GM12892 (cell line): ENCODE results near the gene ZDHHC12.

Experiments used
- DNase-seq: peaks from one replicate; pipeline ENCODE4 v3.0.0; 2011; ENCODE audit not compliant: insufficient read length
- FAIRE-seq: peaks from 2 replicates; lab custom pipeline; 2011; peaks lifted over from hg19 to GRCh38; lab: Jason Lieb, UNC
- POLR2A ChIP-seq: IDR thresholded peaks from 2 replicates; pipeline ENCODE4 v1.6.1; 2011; ENCODE audit warnings: low read depth, low read length, control low read depth
- POLR2AphosphoS5 ChIP-seq: IDR thresholded peaks from 2 replicates; pipeline ENCODE4 v1.6.1; 2011; ENCODE audit warnings: low read depth, low read length, control low read depth
- TAF1 ChIP-seq: IDR thresholded peaks from 2 replicates; pipeline ENCODE4 v1.6.1; 2011; ENCODE audit warnings: low read depth, mild to moderate bottlenecking, control low read depth, low read length, borderline replicate concordance

Gene ZDHHC12

DNA sequence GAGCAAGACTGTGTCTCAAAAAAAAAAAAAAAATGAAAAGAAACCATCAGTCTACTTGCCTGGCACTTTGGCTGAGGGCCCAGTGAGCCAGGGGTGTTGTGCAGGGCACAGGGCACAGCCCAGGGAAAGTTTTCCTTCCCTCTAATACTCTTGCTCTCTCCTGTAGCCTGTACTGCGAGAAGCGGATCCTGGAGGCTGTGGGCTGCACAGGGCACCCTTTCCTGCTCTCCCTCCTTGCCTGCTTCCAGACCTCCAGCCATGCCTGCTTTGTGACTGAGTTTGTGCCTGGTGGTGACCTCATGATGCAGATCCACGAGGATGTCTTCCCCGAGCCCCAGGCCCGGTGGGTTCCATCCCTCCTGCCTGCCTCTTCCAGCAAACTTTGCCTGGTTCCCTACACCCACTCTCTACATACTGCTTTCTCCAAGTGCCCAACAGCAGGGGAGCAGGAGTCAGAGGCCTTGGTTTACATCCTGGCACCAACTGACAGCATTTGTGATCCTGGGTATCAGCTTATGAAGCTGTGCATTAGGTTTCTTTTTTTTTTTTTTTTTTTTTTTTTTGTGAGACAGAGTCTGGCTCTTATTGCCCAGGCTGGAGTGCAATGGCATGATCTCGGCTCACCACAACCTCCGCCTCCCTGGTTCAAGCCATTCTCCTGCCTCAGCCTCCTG, 7.2 kb downstream of the ZDHHC12 start:
- TF ChIP-seq TAF1 (no peak), POLR2AphosphoS5 (no peak), POLR2A (no peak)
- no peak for DNase-seq
- no peak for FAIRE-seq

DNA sequence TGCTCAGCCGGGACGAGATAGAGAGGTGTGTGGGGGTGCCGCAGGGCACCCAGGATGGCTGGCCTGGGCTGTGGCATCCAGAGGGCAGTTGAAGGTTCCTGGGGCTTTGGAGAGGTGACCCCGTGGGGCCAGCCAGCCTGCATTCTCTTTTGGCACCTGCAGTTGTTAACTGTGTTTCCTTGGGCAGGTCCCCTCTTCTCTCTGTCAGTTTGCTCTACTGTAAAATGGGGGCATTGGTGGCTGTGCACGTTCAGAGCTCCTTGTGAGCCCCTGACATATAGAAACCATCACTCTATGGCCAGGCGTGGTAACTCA, 8.5 kb downstream of the ZDHHC12 start:
- TF ChIP-seq TAF1: no peak
- no peak for TF ChIP-seq POLR2A
- TF ChIP-seq POLR2AphosphoS5: no peak
- FAIRE-seq (no peak), DNase-seq (no peak)

DNA sequence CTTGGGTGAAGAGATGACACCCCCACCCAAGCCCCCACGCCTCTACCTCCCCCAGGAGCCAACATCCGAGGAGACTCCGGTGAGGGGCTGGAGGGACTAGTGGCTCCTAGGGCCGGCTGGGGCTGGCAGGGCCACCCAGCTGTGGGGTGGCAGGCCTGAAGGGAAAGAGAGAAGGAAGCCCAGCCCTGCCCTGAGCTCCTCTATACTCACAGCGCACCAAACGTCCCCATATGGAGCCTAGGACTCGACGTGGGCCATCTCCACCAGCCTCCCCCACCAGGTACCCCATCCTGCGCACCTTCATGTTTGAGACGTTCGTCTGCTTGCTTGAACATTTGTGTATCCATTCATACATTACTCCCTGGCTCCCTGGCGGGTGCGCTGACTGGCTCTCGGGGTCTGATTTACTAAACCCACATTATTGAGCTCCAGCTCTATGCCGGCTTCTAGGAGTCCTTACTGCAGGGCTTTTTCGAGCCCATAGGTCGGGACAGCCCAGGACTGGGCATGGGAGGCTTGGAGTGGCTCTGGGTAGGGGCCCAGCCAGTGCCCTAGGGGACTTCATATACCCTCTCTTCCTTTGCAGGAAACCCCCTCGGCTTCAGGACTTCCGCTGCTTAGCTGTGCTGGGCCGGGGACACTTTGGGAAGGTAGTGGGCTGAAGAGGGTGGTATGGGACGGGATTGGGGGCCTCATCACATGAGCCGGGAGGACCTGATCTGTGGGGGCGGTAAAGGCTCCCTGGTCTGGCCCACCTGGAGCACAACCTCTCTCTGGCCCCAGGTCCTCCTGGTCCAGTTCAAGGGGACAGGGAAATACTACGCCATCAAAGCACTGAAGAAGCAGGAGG, 9.1 kb downstream of the ZDHHC12 start:
- FAIRE-seq: no peak
- TF ChIP-seq POLR2A: no peak
- TF ChIP-seq POLR2AphosphoS5: no peak
- no peak for TF ChIP-seq TAF1

DNA sequence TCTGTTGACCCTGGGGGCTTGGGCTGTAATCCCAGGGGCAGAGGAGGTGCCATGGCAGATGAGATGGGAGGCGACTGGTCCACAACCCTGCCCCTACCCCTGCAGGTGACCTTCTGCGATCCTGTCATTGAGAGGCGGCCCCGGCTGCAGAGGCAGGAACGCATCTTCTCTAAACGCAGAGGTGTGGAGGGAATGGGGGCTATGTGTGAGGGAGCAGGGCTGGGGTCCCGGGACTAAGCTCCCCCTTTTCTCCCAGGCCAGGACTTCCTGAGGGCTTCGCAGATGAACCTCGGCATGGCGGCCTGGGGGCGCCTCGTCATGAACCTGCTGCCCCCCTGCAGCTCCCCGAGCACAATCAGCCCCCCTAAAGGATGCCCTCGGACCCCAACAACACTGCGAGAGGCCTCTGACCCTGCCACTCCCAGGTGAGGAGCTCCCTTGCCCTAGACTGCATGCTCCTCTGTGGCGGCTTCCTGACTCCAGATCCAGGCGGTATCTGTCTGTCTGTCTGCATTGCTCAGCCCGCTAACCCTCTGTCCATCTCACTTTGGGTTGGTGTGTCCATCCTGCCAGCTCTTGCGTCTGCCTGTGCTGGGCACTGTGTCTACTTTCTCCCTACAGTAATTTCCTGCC, 9.9 kb downstream of the ZDHHC12 start:
- TF ChIP-seq POLR2A (no peak), POLR2AphosphoS5 (no peak), TAF1 (no peak)
- DNase-seq (no peak), FAIRE-seq (no peak)

More for the DNA sequence above, 9.1 kb downstream of the ZDHHC12 start:
- no peak for DNase-seq

DNA sequence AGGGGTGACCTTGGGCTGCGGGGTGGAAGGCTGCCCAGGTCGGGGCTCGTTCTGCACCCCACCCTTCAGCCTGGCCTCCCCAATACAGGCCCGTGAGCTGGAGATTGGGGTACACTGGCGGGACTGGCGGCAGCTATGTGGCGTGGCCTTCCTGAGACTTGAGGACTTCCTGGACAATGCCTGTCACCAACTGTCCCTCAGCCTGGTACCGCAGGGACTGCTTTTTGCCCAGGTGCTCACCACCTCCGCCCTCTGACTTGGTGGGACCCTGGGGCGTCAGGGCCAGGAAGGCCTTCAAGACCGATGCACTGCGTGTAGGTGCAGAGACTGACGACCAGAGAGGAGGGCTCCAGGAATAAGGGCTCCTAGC, 10.5 kb downstream of the ZDHHC12 start:
- FAIRE-seq: no peak

DNA sequence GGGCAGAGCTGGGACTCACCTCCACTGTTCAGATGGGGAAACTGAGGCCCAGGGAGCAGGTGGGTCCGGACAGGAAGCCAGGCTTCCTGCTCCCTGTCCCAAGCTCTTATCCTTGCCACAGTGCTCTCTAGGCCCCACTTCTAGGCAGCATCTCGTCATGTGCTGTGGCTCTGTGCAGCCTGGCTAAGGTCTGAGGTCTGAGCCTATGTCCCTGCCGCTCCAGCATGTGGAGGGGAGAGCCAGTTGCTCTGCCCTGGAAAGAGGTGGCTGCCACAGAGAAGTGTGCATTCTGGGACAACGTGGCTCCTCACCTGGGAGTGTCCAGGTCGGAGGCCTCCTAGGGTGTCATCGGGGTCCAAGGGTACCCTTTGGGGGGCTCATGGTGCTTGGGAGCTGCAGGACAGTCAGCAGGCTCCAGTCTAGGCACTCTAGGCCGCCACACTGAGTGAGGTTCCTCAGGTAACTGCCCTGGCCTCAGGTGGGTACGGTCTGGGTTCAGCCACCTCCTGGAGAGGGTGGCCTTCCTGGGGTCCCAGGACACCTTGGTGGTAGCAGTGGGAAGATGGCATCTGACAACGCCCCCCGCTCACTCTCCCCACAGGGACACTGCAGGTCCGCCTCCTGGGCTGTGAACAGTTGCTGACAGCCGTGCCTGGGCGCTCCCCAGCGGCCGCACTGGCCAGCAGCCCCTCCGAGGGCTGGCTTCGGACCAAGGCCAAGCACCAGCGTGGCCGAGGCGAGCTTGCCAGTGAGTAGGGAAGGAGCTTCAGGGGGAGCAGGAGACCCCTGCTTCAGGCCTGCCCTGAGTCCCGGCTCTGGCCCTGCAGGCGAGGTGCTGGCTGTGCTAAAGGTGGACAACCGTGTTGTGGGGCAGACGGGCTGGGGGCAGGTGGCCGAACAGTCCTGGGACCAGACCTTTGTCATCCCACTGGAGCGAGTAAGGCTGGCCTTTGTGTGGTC, 11.2 kb downstream of the ZDHHC12 start:
- no peak for TF ChIP-seq TAF1
- TF ChIP-seq POLR2A: no peak
- TF ChIP-seq POLR2AphosphoS5: no peak
- FAIRE-seq (no peak), DNase-seq (no peak)

More for the DNA sequence above, 10.5 kb downstream of the ZDHHC12 start:
- no peak for DNase-seq
- TF ChIP-seq POLR2A (no peak), POLR2AphosphoS5 (no peak), TAF1 (no peak)

DNA sequence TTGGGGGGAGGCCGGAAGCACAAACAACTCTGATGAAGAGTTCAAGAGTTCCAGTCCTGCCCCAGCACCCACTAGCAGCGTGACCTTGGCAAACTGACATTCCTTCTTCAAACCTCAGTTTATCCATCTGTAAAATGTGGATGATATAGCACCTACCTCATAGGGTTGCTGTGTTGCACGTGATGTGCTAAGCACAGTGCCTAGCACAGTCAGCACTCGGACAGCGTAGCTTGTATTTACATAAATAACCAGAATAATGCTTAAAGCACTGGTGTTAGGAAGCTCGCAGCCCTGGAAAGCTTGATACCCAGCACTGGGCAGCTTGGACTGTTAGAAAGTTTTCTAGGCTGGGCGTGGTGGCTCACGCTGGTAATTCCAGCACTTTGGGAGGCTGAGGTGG, 16.5 kb downstream of the ZDHHC12 start:
- TF ChIP-seq POLR2A (no peak), POLR2AphosphoS5 (no peak), TAF1 (no peak)
- no peak for FAIRE-seq
- no peak for DNase-seq

DNA sequence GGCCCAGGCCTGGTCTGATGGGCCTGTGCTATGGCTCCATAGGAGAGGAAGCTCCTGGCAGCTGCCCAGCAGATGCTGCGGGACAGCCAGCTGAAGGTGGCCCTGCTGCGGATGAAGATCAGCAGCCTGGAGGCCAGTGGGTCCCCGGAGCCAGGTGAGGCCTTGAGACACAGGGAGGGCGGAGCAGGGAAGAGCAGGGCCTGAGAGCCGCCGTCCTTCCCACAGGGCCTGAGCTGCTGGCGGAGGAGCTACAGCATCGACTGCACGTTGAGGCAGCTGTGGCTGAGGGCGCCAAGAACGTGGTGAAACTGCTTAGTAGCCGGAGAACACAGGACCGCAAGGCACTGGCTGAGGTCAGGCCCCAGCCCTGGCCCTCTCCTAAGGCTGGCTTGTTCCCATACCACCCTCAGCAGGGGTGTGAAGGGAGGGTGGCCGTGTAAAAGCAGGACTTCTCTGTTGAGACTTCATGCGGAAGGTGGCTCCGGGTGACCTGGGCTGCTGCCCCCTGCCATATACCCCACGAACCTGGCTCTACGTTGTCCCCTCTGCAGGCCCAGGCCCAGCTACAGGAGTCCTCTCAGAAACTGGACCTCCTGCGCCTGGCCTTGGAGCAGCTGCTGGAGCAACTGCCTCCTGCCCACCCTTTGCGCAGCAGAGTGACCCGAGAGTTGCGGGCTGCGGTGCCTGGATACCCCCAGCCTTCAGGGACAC, 17.1 kb downstream of the ZDHHC12 start:
- DNase-seq (no peak), FAIRE-seq (no peak)
- TF ChIP-seq POLR2A: no peak
- TF ChIP-seq POLR2AphosphoS5: no peak
- no peak for TF ChIP-seq TAF1

DNA sequence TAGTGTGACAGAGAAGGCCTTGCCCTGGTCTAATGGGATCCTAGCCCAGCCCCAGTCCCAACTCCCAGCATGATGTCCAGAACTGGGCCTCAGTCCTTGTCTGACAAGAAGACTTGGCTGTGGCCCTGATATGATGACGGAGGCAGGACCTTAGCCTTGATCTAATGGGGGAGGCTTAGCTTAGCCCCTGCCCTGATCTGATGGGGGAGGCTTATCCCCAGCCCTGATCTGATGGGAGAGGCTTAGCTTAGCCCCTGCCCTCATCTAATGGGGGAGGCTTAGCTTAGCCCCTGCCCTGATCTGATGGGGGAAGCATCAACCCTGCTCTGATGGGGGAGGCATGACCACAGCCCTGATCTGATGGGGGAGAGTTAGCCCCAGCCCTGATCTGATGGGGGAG, 17.9 kb downstream of the ZDHHC12 start:
- TF ChIP-seq TAF1 (no peak), POLR2A (no peak), POLR2AphosphoS5 (no peak)
- no peak for DNase-seq
- FAIRE-seq: no peak

DNA sequence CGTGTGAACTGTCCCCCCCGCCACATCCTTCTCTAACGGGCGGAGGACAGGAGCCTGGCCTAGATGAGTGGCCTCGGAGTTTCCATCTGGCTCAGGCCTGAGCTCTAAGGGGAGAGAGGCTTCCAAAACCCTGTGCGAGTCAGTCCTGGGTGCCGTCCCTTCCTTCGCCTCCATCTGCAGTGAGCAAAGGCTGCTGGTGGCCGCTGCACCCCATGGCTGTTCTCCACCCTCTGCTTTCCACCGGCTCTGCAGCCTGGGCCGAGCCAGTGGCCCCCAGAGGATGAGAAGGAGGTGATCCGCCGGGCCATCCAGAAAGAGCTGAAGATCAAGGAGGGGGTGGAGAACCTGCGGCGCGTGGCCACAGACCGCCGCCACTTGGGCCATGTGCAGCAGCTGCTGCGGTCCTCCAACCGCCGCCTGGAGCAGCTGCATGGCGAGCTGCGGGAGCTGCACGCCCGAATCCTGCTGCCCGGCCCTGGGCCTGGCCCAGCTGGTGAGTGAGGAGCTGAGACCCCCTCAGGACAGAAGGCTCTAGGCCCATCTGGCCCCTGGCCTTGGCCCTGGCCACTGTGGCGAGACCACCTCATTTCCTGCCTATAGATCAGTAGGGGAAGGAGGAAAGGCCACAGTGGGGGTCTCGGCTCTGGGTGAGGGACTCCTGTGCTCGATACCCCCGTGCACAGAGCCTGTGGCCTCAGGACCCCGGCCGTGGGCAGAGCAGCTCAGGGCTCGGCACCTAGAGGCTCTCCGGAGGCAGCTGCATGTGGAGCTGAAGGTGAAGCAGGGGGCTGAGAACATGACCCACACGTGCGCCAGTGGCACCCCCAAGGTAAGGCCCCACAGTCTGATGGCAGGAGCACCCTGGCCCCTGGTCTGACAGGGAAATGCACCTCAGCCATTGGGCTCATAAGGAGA, 18.6 kb downstream of the ZDHHC12 start:
- TF ChIP-seq TAF1: no peak
- no peak for TF ChIP-seq POLR2AphosphoS5
- TF ChIP-seq POLR2A: no peak
- no peak for DNase-seq

More for the DNA sequence above, 18.6 kb downstream of the ZDHHC12 start:
- FAIRE-seq: no peak
